Fibroblast of lung (primary cell): ENCODE results near the gene LCN6.

Experiments
- CTCF ChIP-seq, 2 donors: IDR thresholded peaks in 1 of 2; conservative IDR thresholded peaks in 1 of 2; 1 replicate in 1 of 2; 2 replicates in 1 of 2; pipeline ENCODE4 v1.5.1; 2011 to 2012; ENCODE audit warnings: low read length in 2 of 2, control low read depth in 1 of 2, inconsistent platforms in 1 of 2, low read depth in 1 of 2, mild to moderate bottlenecking in 1 of 2
- EZH2 ChIP-seq: IDR thresholded peaks from 2 replicates; pipeline ENCODE4 v1.5.1; 2012; ENCODE audit warnings: low read length, control low read depth, mild to moderate bottlenecking; ENCODE audit errors: missing control alignments

DNA sequence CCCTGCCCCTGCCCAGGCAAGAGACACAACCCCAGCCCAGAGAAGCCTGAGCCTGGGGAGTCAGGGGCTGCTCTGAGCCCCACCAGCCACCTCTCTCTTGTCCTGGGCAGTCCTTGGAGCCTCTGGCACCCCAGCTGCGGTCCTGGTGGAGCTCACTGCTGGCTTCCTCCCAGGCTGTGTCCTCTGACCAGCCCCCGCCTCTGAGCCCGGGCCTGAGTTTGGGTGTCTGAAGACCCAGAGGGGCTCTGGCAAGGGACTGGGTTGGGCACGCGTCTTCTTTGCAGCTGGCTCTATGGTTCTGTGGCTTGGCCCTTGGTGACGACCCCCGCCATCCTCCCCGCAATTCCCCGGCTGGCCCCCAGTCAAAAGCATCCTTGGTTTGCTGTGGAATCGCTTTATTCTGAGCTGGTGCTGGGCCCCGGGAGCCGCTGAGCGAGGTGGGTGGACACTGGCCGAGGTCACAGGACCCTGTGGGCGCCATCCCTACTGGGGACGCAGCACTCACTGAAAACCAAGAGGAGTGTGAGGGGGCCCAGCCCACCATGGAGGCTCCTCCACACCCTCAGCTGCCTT is 4.6 kb downstream of the LCN6 start:
- no peak for TF ChIP-seq CTCF (conservative IDR thresholded peaks at IDR 0.05 in 1 of 2, IDR thresholded peaks at IDR 0.05 in 1 of 2; ENCODE audit: low read depth in 1 of 2, low read length in 2 of 2)
- no peak for TF ChIP-seq EZH2
